Measurements from ENCODE around the gene TANK. TPM values are rescaled to one million over a fixed set of nuclear protein-coding genes. Genes with fewer than 3 reads are reported as not detected.
"Not testable (repeated sequence)": the region's sequence is repeated elsewhere in the genome, so short reads cannot be mapped to it uniquely, and the experiment has no call there.

TANK gene
- total and polyA plus RNA-seq, 2 donors (not counting 3 experiments of a cell fraction or from before 2014, with no cell fraction given): 33.3 to 83.2 TPM

DNA sequence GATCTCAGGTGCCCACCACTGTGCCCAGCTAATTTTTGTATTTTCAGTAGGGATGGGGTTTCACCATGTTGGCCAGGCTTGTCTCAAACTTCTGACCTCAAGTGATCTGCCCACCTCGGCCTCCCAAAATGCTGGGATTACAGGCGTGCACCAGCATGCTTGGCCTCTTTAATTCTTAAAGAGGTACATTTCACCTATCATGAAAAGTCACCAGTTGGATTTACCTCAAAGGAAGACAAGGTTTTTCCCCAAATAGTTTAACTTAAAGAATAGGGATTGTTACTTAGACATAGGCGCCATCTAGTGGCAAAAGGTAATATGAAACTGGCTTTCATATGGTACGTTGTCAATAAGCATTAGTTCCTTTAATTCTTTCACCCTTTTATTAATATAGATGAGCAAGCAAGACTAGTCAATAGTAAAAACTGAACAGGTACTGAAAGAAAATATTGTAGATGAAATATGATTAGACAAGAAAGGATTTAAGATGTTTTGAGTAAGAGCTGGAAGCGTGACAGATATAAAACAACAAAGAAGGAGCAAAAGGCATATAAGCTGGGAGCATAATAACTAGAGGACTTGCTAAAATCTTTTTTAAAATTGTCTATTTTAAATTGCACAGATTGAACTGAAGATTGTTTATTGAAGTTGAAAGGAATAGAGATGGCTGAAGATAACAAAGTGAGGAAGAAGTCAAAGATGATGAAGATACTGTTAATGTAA, 113.0 kb downstream of the TANK start:
- no peak overlapping the region for H3K4me3 ChIP-seq (replicated peaks in 1 of 3; ENCODE audit: insufficient read depth in 1 of 3, low read depth in 1 of 3, low read length in 3 of 3)
- H3K79me2 ChIP-seq (ENCODE audit: control insufficient read depth, insufficient read depth, low read length): no peaks in the 10 kb centered on the region
- FAIRE-seq: peak; percentile 26
- no peaks in the 10 kb centered on the region for H3K9me1 ChIP-seq (replicated peaks; ENCODE audit: control insufficient read depth, extremely low read depth, insufficient read depth, low read length)
- no peak overlapping the region for H3K27ac ChIP-seq (ENCODE audit: insufficient read depth, low read depth, low read length)
- BruUV-seq (replicated peaks): no TSS peak
- peak; percentile 72 for DNase-seq (ENCODE audit: low read depth, low spot score)
- H2AFZ ChIP-seq (ENCODE audit: low read depth, low read length): no peak overlapping the region
- dilution Hi-C loops (cut with MboI; ENCODE audit: extremely low pct_ligation_motif_present, low sequenced_read_pairs) (no loop called here), intact Hi-C loops (cut with micrococcal nuclease) (loop anchor here (1.0 to 10.0 kb wide), 7 partner anchors 22 to 1186 kb away; no protein-coding TSS in a partner anchor)
- H4K20me1 ChIP-seq (replicated peaks; ENCODE audit: control insufficient read depth, extremely low read depth, insufficient read depth, low read length): no peaks in the 10 kb centered on the region
- H3K4me2 ChIP-seq (ENCODE audit: insufficient read depth, low read length): no peak overlapping the region
- no peaks in the 10 kb centered on the region for H3K4me1 ChIP-seq (ENCODE audit: control insufficient read depth, extremely low read depth, insufficient read depth, low read length)
- ChIA-PET CTCF (interaction anchor here (0.6 to 3.3 kb wide), 23 partner anchors 9 to 1164 kb away, joined by 3 to 52 read pairs (median 4); no protein-coding TSS in a partner anchor), POLR2A (no interaction called here)
- H3K9me3 ChIP-seq (replicated peaks; ENCODE audit: control insufficient read depth, insufficient read depth, low read length): no peaks in the 10 kb centered on the region
- H3K27me3 ChIP-seq (ENCODE audit: control insufficient read depth in 2 of 2, insufficient read depth in 2 of 2, low read length in 2 of 2): no peaks in the 10 kb centered on the region
- H3K36me3 ChIP-seq (ENCODE audit: control insufficient read depth in 2 of 2, extremely low read depth in 1 of 2, insufficient read depth in 2 of 2, low read length in 2 of 2): no peaks in the 10 kb centered on the region
- TF ChIP-seq, protein P1, sequence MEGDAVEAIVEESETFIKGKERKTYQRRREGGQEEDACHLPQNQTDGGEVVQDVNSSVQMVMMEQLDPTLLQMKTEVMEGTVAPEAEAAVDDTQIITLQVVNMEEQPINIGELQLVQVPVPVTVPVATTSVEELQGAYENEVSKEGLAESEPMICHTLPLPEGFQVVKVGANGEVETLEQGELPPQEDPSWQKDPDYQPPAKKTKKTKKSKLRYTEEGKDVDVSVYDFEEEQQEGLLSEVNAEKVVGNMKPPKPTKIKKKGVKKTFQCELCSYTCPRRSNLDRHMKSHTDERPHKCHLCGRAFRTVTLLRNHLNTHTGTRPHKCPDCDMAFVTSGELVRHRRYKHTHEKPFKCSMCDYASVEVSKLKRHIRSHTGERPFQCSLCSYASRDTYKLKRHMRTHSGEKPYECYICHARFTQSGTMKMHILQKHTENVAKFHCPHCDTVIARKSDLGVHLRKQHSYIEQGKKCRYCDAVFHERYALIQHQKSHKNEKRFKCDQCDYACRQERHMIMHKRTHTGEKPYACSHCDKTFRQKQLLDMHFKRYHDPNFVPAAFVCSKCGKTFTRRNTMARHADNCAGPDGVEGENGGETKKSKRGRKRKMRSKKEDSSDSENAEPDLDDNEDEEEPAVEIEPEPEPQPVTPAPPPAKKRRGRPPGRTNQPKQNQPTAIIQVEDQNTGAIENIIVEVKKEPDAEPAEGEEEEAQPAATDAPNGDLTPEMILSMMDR (IDR thresholded peaks at IDR 0.05; ENCODE audit: extremely low read depth in 1 of 2, insufficient read depth in 1 of 2, low read depth in 1 of 2, low read length in 2 of 2): peak; percentile 44 to 56
- TF ChIP-seq JUN (IDR thresholded peaks at IDR 0.05; ENCODE audit: borderline replicate concordance, insufficient read depth, insufficient read length, low read depth): no peak
- no peak overlapping the region for H3K9ac ChIP-seq (replicated peaks; ENCODE audit: extremely low read depth, insufficient read depth, low read length)

DNA sequence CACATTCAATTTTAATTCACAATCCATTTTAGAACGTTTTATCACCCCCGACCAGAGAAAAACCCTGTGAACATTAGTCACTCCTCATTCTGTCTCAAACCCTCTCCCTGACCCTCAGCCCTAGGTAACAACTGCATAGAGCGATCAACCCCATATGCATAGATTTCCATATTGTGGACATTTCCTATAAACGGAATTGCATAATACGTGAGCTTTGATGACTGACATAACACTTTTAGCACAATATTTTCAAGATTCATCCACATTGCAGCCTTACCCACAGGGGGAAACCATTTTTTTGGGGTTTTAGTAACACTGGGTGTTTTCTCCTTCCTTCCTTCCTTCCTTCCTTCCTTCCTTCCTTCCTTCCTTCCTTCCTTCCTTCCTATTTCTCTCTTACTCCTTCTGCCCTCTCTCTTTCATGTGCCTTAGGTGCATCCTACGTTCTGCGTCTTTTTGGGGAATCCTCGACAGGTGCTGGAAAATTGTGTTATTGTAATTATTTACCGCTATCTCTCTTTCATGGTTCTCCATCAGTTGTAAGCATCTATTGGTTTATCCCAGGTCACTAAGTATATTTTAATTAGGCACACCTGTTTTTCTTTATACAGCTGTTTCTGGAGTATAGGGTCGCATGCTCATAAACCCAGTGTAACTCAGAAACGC, 118.5 kb downstream of the TANK start:
- H4K20me1 ChIP-seq (replicated peaks; ENCODE audit: control insufficient read depth, extremely low read depth, insufficient read depth, low read length); CTCF ChIA-PET; H3K27ac ChIP-seq (ENCODE audit: insufficient read depth, low read depth, low read length); BruUV-seq (replicated peaks); H3K4me2 ChIP-seq (ENCODE audit: insufficient read depth, low read length); H3K9me3 ChIP-seq (replicated peaks; ENCODE audit: control insufficient read depth, insufficient read depth, low read length); H3K27me3 ChIP-seq (ENCODE audit: control insufficient read depth in 2 of 2, insufficient read depth in 2 of 2, low read length in 2 of 2); H3K79me2 ChIP-seq (ENCODE audit: control insufficient read depth, insufficient read depth, low read length); H3K4me1 ChIP-seq (ENCODE audit: control insufficient read depth, extremely low read depth, insufficient read depth, low read length); H3K9ac ChIP-seq (replicated peaks; ENCODE audit: extremely low read depth, insufficient read depth, low read length); H2AFZ ChIP-seq (ENCODE audit: low read depth, low read length); POLR2A ChIA-PET; H3K9me1 ChIP-seq (replicated peaks; ENCODE audit: control insufficient read depth, extremely low read depth, insufficient read depth, low read length); H3K4me3 ChIP-seq (replicated peaks in 1 of 3; ENCODE audit: insufficient read depth in 1 of 3, low read depth in 1 of 3, low read length in 3 of 3); dilution Hi-C loops (cut with MboI; ENCODE audit: extremely low pct_ligation_motif_present, low sequenced_read_pairs); H3K36me3 ChIP-seq (ENCODE audit: control insufficient read depth in 2 of 2, extremely low read depth in 1 of 2, insufficient read depth in 2 of 2, low read length in 2 of 2): not testable (repeated sequence)
- peak; percentile 78 for FAIRE-seq
- DNase-seq (ENCODE audit: low read depth, low spot score): peak; percentile 40
- intact Hi-C loops (cut with micrococcal nuclease): loop anchor here (10.0 kb wide), 1 partner anchor 666 kb away; no protein-coding TSS in a partner anchor

DNA sequence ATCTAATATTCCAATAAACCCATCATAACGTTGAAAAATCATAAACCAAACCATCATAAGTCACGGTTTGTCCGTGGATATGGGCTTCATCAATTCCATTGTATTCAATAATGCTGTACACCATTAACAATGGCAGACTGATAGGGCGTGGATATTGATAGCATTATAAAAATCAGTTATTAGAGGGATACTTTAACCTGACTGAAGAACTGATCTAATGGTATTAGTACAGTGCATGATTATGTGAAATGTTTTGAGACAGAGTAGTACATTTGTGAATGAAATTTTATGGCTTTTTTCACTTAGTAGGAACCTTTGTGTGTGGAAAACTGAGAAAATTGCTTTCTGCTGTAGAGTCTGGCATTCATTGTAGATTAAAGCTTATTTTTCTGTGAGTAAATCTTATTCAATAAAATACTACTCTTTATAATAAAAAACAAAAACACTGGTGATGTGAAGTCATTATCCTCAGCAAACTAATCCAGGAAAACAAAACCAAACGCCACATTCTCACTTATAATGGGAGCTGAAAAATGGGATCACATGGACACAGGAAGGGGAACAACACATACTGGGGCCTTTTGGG, 119.1 kb downstream of the TANK start:
- H3K79me2 ChIP-seq (ENCODE audit: control insufficient read depth, insufficient read depth, low read length); H3K9me3 ChIP-seq (replicated peaks; ENCODE audit: control insufficient read depth, insufficient read depth, low read length); BruUV-seq (replicated peaks); H4K20me1 ChIP-seq (replicated peaks; ENCODE audit: control insufficient read depth, extremely low read depth, insufficient read depth, low read length); DNase-seq (ENCODE audit: low read depth, low spot score); CTCF ChIA-PET; H3K27me3 ChIP-seq (ENCODE audit: control insufficient read depth in 2 of 2, insufficient read depth in 2 of 2, low read length in 2 of 2); FAIRE-seq; H2AFZ ChIP-seq (ENCODE audit: low read depth, low read length); dilution Hi-C loops (cut with MboI; ENCODE audit: extremely low pct_ligation_motif_present, low sequenced_read_pairs); H3K4me2 ChIP-seq (ENCODE audit: insufficient read depth, low read length); H3K27ac ChIP-seq (ENCODE audit: insufficient read depth, low read depth, low read length); H3K4me1 ChIP-seq (ENCODE audit: control insufficient read depth, extremely low read depth, insufficient read depth, low read length); H3K4me3 ChIP-seq (replicated peaks in 1 of 3; ENCODE audit: insufficient read depth in 1 of 3, low read depth in 1 of 3, low read length in 3 of 3); H3K9me1 ChIP-seq (replicated peaks; ENCODE audit: control insufficient read depth, extremely low read depth, insufficient read depth, low read length); H3K36me3 ChIP-seq (ENCODE audit: control insufficient read depth in 2 of 2, extremely low read depth in 1 of 2, insufficient read depth in 2 of 2, low read length in 2 of 2); H3K9ac ChIP-seq (replicated peaks; ENCODE audit: extremely low read depth, insufficient read depth, low read length); POLR2A ChIA-PET: not testable (repeated sequence)
- intact Hi-C loops (cut with micrococcal nuclease): loop anchor here (10.0 kb wide), 1 partner anchor 665 kb away; no protein-coding TSS in a partner anchor
